ENCODE measurements around the gene BCAR1. TPM values are rescaled to one million over a fixed set of nuclear protein-coding genes. Genes with fewer than 3 reads are reported as not detected.

The BCAR1 gene
- total and polyA plus RNA-seq, 10 of the 15 experiments (the other 5 are each of a cell fraction or from before 2014, with no cell fraction given) = 0.13 to 14.1 (median 2.8) TPM; not detected in 1

GRCh38 chr16:75286389-75286788, 35.0 kb upstream of the BCAR1 start (continued):
- no peak for TF ChIP-seq RAD51 (IDR thresholded peaks at IDR 0.05)
- no peak for TF ChIP-seq ETV6 (conservative IDR thresholded peaks at IDR 0.05 in 1 of 2, IDR thresholded peaks at IDR 0.05 in 1 of 2; ENCODE audit: borderline replicate concordance in 1 of 2, low read depth in 1 of 2)
- TF ChIP-seq, protein P1, sequence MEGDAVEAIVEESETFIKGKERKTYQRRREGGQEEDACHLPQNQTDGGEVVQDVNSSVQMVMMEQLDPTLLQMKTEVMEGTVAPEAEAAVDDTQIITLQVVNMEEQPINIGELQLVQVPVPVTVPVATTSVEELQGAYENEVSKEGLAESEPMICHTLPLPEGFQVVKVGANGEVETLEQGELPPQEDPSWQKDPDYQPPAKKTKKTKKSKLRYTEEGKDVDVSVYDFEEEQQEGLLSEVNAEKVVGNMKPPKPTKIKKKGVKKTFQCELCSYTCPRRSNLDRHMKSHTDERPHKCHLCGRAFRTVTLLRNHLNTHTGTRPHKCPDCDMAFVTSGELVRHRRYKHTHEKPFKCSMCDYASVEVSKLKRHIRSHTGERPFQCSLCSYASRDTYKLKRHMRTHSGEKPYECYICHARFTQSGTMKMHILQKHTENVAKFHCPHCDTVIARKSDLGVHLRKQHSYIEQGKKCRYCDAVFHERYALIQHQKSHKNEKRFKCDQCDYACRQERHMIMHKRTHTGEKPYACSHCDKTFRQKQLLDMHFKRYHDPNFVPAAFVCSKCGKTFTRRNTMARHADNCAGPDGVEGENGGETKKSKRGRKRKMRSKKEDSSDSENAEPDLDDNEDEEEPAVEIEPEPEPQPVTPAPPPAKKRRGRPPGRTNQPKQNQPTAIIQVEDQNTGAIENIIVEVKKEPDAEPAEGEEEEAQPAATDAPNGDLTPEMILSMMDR (IDR thresholded peaks at IDR 0.05 in 2 of 3, conservative IDR thresholded peaks at IDR 0.05 in 1 of 3; ENCODE audit: control insufficient read depth in 2 of 3, extremely low read depth in 1 of 3, insufficient read depth in 1 of 3, low read depth in 3 of 3, low read length in 3 of 3) = no peak
- TF ChIP-seq SP1 (IDR thresholded peaks at IDR 0.05; ENCODE audit: low read depth, low read length) = no peak
- no peak for TF ChIP-seq NFYB (IDR thresholded peaks at IDR 0.05; ENCODE audit: insufficient read depth, low read depth, low read length)
- no peak for TF ChIP-seq IRF4 (IDR thresholded peaks at IDR 0.05; ENCODE audit: low read depth, low read length)
- no peak for TF ChIP-seq GABPA (IDR thresholded peaks at IDR 0.05; ENCODE audit: low read depth)
- no peak for TF ChIP-seq ESRRA (IDR thresholded peaks at IDR 0.05; ENCODE audit: low read length)
- no peak for TF ChIP-seq SMAD1 (IDR thresholded peaks at IDR 0.05; ENCODE audit: low read depth, partially characterized antibody)
- TF ChIP-seq RUNX3 (IDR thresholded peaks at IDR 0.05; ENCODE audit: low read length) = no peak
- no peak for TF ChIP-seq KDM1A (IDR thresholded peaks at IDR 0.05; ENCODE audit: borderline replicate concordance)
- no peak for TF ChIP-seq ATF2 (IDR thresholded peaks at IDR 0.05; ENCODE audit: low read length)
- TF ChIP-seq NR2F1 (conservative IDR thresholded peaks at IDR 0.05) = no peak
